Heart left ventricle (tissue), 13 donors: Measurements from ENCODE around the gene PKN1.
"Not testable (repeated sequence)": the region's sequence is repeated elsewhere in the genome, so short reads cannot be mapped to it uniquely, and the experiment has no call there.

Experiments used
- CTCF ChIP-seq, 12 donors: fragments of 200-600 bp; sonication (generic) in 4 of 12; IDR thresholded peaks; one replicate each; pipeline versions ENCODE4 v1.5.0 to v1.8.0; 2018 to 2022; ENCODE audit warnings: antibody characterized with exemption in 12 of 12, mild to moderate bottlenecking in 5 of 12
- POLR2A ChIP-seq, 2 donors: fragments of 450-650 bp; IDR thresholded peaks; one replicate each; pipeline ENCODE4 v1.6.1; 2017; ENCODE audit warnings: antibody characterized with exemption in 2 of 2, mild to moderate bottlenecking in 2 of 2, moderate library complexity in 2 of 2
- donor health status: ischemic (EF 13 %, LVEDD 7.1; RV severe dilation, severe dysfunction).
- donor health status: DM: no; HTN: yes; CAD: no.
- donor health status: DM: no; HTN: no; CAD: no.
- donor health status: ischemic (EF 25% LVEDD 6.9; RV normal size, moderate dysfunction).
- donor health status: ischemic (EF 25% LVEDD 5.7; RV mildly dilated, moderate dysfunction).
- donor health status: ischemic (EF 35%, LVEDD 5.7; RV mildly dilated, moderate dysfunction).
- donor health status: nonischemic (EF 11% LVEDD 7.7; RV severe dilation, severe dysfunction).
- donor health status: DM: yes; HTN: yes; CAD: no.
- donor health status: PGD.
- donor health status: ischemic (EF 29% LVEDD 5.4; RV normal size, mild dysfunction).
- donor health status: nonischemic (EF 23%, LVEDD 6.1; RV moderate dilation, normal function).

- TF ChIP-seq CTCF, POLR2A (IDR thresholded peaks at IDR 0.05): not testable (repeated sequence)
Measured at GRCh38 chr19:14462401-14462800, 29.3 kb downstream of the PKN1 start.
